OCI-LY1 (cell line): ENCODE results near the gene PTPN3.
"Not testable (repeated sequence)": the region's sequence is repeated elsewhere in the genome, so short reads cannot be mapped to it uniquely, and the experiment has no call there.

Experiments
- H2AFZ ChIP-seq: fragments of 200-600 bp; sonication (generic), shearing (Covaris generic); 2 replicates; pipeline ENCODE4 v1.6.0; 2014; ENCODE audit warnings: antibody characterized with exemption, mild to moderate bottlenecking, low read length
- H3F3A ChIP-seq: fragments of 200-600 bp; sonication (generic), shearing (Covaris generic); 2 replicates; pipeline ENCODE4 v1.6.0; 2014; ENCODE audit warnings: mild to moderate bottlenecking, antibody characterized with exemption, low read length, moderate library complexity; ENCODE audit not compliant: insufficient read depth
- H3K27ac ChIP-seq: fragments of 200-600 bp; sonication (generic); 2 replicates; pipeline ENCODE4 v1.5.1; 2014; ENCODE audit warnings: low read length, mixed run types, mild to moderate bottlenecking, low read depth; ENCODE audit not compliant: poor library complexity, severe bottlenecking
- H3K27me3 ChIP-seq: fragments of 200-600 bp; sonication (generic); 2 replicates; pipeline ENCODE4 v1.6.0; 2014; ENCODE audit warnings: antibody characterized with exemption, mild to moderate bottlenecking, low read length, moderate library complexity; ENCODE audit not compliant: insufficient read depth
- H3K36me3 ChIP-seq: fragments of 200-600 bp; sonication (generic); 2 replicates; pipeline ENCODE4 v1.6.1; 2014; ENCODE audit warnings: mild to moderate bottlenecking, antibody characterized with exemption, low read length, moderate library complexity, mixed read lengths; ENCODE audit not compliant: insufficient read depth
- H3K4me1 ChIP-seq: fragments of 200-600 bp; sonication (generic); 2 replicates; pipeline ENCODE4 v1.5.1; 2014; ENCODE audit warnings: mild to moderate bottlenecking, low read length, moderate library complexity; ENCODE audit not compliant: insufficient read depth, severe bottlenecking
- H3K4me2 ChIP-seq: fragments of 200-600 bp; sonication (generic), shearing (Covaris generic); 2 replicates; pipeline ENCODE4 v1.6.1; 2014; ENCODE audit warnings: low read length
- H3K4me3 ChIP-seq: fragments of 200-600 bp; sonication (generic); 2 replicates; pipeline ENCODE4 v1.5.1; 2014; ENCODE audit warnings: low read length, low read depth, mild to moderate bottlenecking, mixed read lengths; ENCODE audit not compliant: poor library complexity, severe bottlenecking
- H3K79me2 ChIP-seq: fragments of 200-600 bp; shearing (Covaris generic); 2 replicates; pipeline ENCODE4 v1.6.1; 2016; ENCODE audit warnings: mixed run types, low read length, mixed read lengths; ENCODE audit not compliant: insufficient read depth
- H3K9ac ChIP-seq: fragments of 200-600 bp; sonication (generic), shearing (Covaris generic); 2 replicates; pipeline ENCODE4 v1.6.1; 2014; ENCODE audit warnings: mild to moderate bottlenecking, low read length, mixed read lengths
- H3K9me2 ChIP-seq: fragments of 200-600 bp; sonication (generic), shearing (Covaris generic); 2 replicates; pipeline ENCODE4 v1.6.1; 2014; ENCODE audit warnings: low read depth, mild to moderate bottlenecking, low read length, mixed read lengths
- H3K9me3 ChIP-seq: fragments of 200-600 bp; shearing (Covaris generic); 2 replicates; pipeline ENCODE4 v1.6.1; 2014; ENCODE audit warnings: low read length, mixed read lengths
- H4K20me1 ChIP-seq: fragments of 200-600 bp; sonication (generic), shearing (Covaris generic); 2 replicates; pipeline ENCODE4 v1.6.0; 2016; ENCODE audit warnings: mild to moderate bottlenecking, low read length; ENCODE audit not compliant: insufficient read depth
- EZH2 ChIP-seq: fragments of 200-600 bp; sonication (generic), shearing (Covaris generic); IDR thresholded peaks from 2 replicates; pipeline ENCODE4 v1.8.0; 2017; ENCODE audit warnings: borderline replicate concordance, mixed run types, mild to moderate bottlenecking, antibody characterized with exemption, low read length, moderate library complexity, mixed read lengths
- TF ChIP-seq, protein P1 (sequence below): fragments of 200-600 bp; sonication (generic), shearing (Covaris generic); IDR thresholded peaks from 2 replicates; pipeline ENCODE4 v1.5.1; 2017; ENCODE audit warnings: mild to moderate bottlenecking, antibody characterized with exemption, low read length, moderate library complexity, mixed read lengths

PTPN3 gene

DNA sequence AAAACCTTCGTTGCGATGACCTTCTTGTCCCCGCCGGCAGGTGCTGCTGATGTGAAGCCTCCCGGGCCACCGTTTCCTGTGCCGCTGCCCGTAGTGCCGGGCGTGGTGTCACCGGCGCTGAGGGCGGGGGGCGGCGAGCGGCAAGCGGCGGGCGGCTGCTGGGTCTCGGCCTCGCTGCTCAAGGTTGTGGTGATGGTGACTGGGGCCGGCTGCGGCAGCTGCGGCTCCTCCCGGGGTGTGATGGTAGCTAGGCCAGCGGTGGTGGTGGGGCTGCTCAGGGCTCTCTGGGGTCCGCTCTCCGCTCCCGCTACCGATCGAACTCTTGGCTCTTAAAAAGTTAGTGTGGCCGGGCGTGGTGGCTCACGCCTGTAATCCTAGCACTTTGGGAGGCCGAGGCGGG is 36.0 kb upstream of the PTPN3 start:
- Histone ChIP-seq H3K4me3 (no peak overlapping the region), H3K4me2 (no peak overlapping the region), H3K4me1 (no peaks in the 10 kb centered on the region), H4K20me1 (no peaks in the 10 kb centered on the region), H3F3A (no peaks in the 10 kb centered on the region), H3K27ac (no peak overlapping the region), H3K27me3 (no peaks in the 10 kb centered on the region), H3K9me3 (no peaks in the 10 kb centered on the region), H3K9me2 (no peaks in the 10 kb centered on the region), H2AFZ (no peak overlapping the region), H3K79me2 (no peaks in the 10 kb centered on the region), H3K9ac (no peak overlapping the region), H3K36me3 (no peaks in the 10 kb centered on the region)
- TF ChIP-seq EZH2 = no peak
- TF ChIP-seq, protein P1, sequence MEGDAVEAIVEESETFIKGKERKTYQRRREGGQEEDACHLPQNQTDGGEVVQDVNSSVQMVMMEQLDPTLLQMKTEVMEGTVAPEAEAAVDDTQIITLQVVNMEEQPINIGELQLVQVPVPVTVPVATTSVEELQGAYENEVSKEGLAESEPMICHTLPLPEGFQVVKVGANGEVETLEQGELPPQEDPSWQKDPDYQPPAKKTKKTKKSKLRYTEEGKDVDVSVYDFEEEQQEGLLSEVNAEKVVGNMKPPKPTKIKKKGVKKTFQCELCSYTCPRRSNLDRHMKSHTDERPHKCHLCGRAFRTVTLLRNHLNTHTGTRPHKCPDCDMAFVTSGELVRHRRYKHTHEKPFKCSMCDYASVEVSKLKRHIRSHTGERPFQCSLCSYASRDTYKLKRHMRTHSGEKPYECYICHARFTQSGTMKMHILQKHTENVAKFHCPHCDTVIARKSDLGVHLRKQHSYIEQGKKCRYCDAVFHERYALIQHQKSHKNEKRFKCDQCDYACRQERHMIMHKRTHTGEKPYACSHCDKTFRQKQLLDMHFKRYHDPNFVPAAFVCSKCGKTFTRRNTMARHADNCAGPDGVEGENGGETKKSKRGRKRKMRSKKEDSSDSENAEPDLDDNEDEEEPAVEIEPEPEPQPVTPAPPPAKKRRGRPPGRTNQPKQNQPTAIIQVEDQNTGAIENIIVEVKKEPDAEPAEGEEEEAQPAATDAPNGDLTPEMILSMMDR = no peak

DNA sequence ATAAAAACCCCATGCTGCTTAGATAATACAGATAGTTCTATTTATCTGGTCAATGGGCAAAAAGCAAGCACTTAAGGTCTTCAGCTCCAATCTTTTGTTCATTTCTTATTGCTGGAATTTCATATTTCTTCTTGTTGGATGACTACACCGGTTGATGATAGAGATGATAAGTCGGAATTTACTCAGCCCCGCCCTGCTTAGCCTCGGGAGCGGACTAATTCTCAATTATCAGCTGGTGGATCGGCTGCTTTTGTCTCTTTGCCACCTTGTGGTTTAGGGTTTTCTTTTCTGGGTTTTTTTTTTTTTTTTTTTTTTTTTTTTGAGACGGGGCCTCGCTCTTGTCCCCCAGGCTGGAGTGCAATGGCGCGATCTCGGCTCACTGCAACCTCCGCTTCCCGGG is 34.5 kb upstream of the PTPN3 start:
- not testable (repeated sequence) for H3K36me3 ChIP-seq, H3K4me3 ChIP-seq, H3K27me3 ChIP-seq, H3K4me1 ChIP-seq, H3K79me2 ChIP-seq, H2AFZ ChIP-seq, H3K4me2 ChIP-seq, H3K9me3 ChIP-seq, H3K27ac ChIP-seq, H3F3A ChIP-seq, H3K9me2 ChIP-seq, H4K20me1 ChIP-seq, H3K9ac ChIP-seq

DNA sequence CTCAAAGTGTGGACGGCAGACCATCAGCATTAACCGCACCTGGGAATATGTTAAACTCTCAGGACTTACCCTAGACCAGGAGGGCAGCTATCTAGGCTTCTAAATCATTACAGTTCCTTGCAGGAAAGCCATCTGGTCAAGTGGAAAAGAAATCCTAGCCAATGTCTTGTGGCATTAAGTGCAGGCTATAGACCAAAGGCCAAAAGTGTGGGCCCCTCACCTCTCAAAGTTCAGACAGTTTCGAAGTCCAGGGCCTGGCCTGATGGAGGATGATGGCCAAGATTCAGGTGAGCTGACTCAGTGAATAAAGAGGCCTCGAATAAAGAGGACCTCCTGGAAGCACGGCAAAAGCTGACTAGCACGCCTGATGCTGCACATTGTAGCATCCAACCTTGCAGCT is 24.0 kb upstream of the PTPN3 start:
- Histone ChIP-seq H3K79me2 (no peaks in the 10 kb centered on the region), H2AFZ (no peak overlapping the region), H3K9me2 (no peaks in the 10 kb centered on the region), H3K36me3 (no peaks in the 10 kb centered on the region), H3K27ac (no peak overlapping the region), H3F3A (no peaks in the 10 kb centered on the region), H3K4me1 (no peaks in the 10 kb centered on the region), H3K9me3 (no peaks in the 10 kb centered on the region), H3K9ac (no peak overlapping the region), H3K4me3 (no peak overlapping the region), H3K4me2 (no peak overlapping the region), H3K27me3 (no peaks in the 10 kb centered on the region), H4K20me1 (no peaks in the 10 kb centered on the region)
- TF ChIP-seq, protein P1 = no peak
- no peak for TF ChIP-seq EZH2

GRCh38 chr9:109520475-109521132 is 22.5 kb upstream of the PTPN3 start:
- Histone ChIP-seq H3K36me3 (no peaks in the 10 kb centered on the region), H3K27ac (no peak overlapping the region), H2AFZ (no peak overlapping the region), H3K27me3 (no peaks in the 10 kb centered on the region), H3K4me3 (no peak overlapping the region), H3K9me3 (no peaks in the 10 kb centered on the region), H3K79me2 (no peaks in the 10 kb centered on the region), H4K20me1 (no peaks in the 10 kb centered on the region), H3K4me2 (no peak overlapping the region), H3F3A (no peaks in the 10 kb centered on the region), H3K9me2 (no peaks in the 10 kb centered on the region), H3K4me1 (no peaks in the 10 kb centered on the region), H3K9ac (no peak overlapping the region)
- no peak for TF ChIP-seq EZH2
- TF ChIP-seq, protein P1 = peak; percentile 92
